Heart left ventricle (tissue), 16 donors: ENCODE data around the gene COPZ1. TPM values are rescaled to one million over a fixed set of nuclear protein-coding genes. Genes with fewer than 3 reads are reported as not detected.

Experiments used
- ATAC-seq, 4 donors: fragments of 200-7000 bp; cut with Tn5 transposase; one replicate each; pipeline ENCODE4 v1.9.1; 2020 to 2022; ENCODE audit warnings: moderate library complexity in 4 of 4, mild to moderate bottlenecking in 3 of 4, moderate number of reproducible peaks in 1 of 4
- DNase-seq, 5 donors: peaks; one replicate each; pipeline ENCODE4 v3.0.0-alpha.2; 2020
- H3K27ac ChIP-seq, 12 donors: fragments of 200-600 bp; sonication (generic) in 4 of 12; one replicate each; pipeline versions ENCODE4 v1.5.0 to v1.8.0; 2016 to 2022; ENCODE audit warnings: mild to moderate bottlenecking in 2 of 12
- H3K27me3 ChIP-seq, 9 donors: fragments of 200-600 bp; sonication (generic) in 2 of 9; one replicate each; pipeline versions ENCODE4 v1.5.1 to v1.8.0; 2016 to 2022; ENCODE audit warnings: mild to moderate bottlenecking in 3 of 9
- H3K36me3 ChIP-seq, 9 donors: fragments of 200-600 bp; sonication (generic) in 2 of 9; one replicate each; pipeline versions ENCODE4 v1.5.0 to v1.8.0; 2018 to 2022; ENCODE audit warnings: mild to moderate bottlenecking in 2 of 9
- H3K4me1 ChIP-seq, 12 donors: fragments of 200-600 bp; sonication (generic) in 4 of 12; one replicate each; pipeline versions ENCODE4 v1.5.0 to v1.8.0; 2016 to 2022; ENCODE audit warnings: mild to moderate bottlenecking in 3 of 12
- H3K4me3 ChIP-seq, 12 donors: fragments of 200-600 bp; sonication (generic) in 4 of 12; one replicate each; pipeline versions ENCODE4 v1.5.0 to v1.8.0; 2017 to 2022; ENCODE audit warnings: mild to moderate bottlenecking in 9 of 12, moderate library complexity in 4 of 12
- H3K9me3 ChIP-seq, 12 donors: fragments of 200-600 bp; sonication (generic) in 4 of 12; one replicate each; pipeline versions ENCODE4 v1.5.0 to v1.8.0; 2016 to 2022; ENCODE audit warnings: mild to moderate bottlenecking in 1 of 12
- POLR2A ChIP-seq, 2 donors: fragments of 450-650 bp; IDR thresholded peaks; one replicate each; pipeline ENCODE4 v1.6.1; 2017; ENCODE audit warnings: antibody characterized with exemption in 2 of 2, mild to moderate bottlenecking in 2 of 2, moderate library complexity in 2 of 2
- WGBS, 4 donors: extraction: QIAGEN DNeasy Blood & Tissue Kit in 2 of 4; methylation state at CpG; one replicate each; pipeline versions ENCODE4 v1.1.5 to v1.1.7; 2013 to 2018; 5-methylcytosine and 5-hydroxymethylcytosine counted together
- intact Hi-C, 10 donors: fragments of 100-400 bp; cut with DNase I; formaldehyde crosslinking; loops; one replicate each; pipeline versions ENCODE4 v1.11.1 to v1.14.2; 2022
- polyA plus RNA-seq, 2 donors: library from polyadenylated mRNA; stranded (reverse); fragments of 200-250 nt; gene quantifications; one replicate each; pipeline ENCODE4 v1.2.3, GENCODE V29; 2013
- total RNA-seq, 9 donors: library from RNA; depleted of rRNA in 2 of 9; stranded (reverse); fragments of >200 nt in 2 of 9; fragmentation: NEBNext Ultra II Directional in 3 of 9; extraction: Animal tissue kit (Norgen Biotek cat#: 25700) in 3 of 9; gene quantifications; one replicate each; pipeline versions ENCODE4 v1.1.0 to v1.2.4, GENCODE V29; 2016 to 2023
- TF ChIP-seq, protein P1 (sequence below), 12 donors: fragments of 200-600 bp; sonication (generic) in 4 of 12; IDR thresholded peaks; one replicate each; pipeline versions ENCODE4 v1.5.0 to v1.8.0; 2018 to 2022; ENCODE audit warnings: antibody characterized with exemption in 12 of 12, mild to moderate bottlenecking in 5 of 12
- donor health status: ischemic (EF 13 %, LVEDD 7.1; RV severe dilation, severe dysfunction).
- donor health status: healthy with polysubstance abuse.
- donor health status: DM: no; HTN: yes; CAD: no.
- donor health status: DM: no; HTN: no; CAD: no.
- donor health status: ischemic (EF 25% LVEDD 6.9; RV normal size, moderate dysfunction).
- donor health status: ischemic (EF 25% LVEDD 5.7; RV mildly dilated, moderate dysfunction).
- donor health status: healthy.
- donor health status: DM: yes; HTN: yes; CAD: no.
- donor health status: ischemic (EF 35%, LVEDD 5.7; RV mildly dilated, moderate dysfunction).
- donor health status: nonischemic (EF 11% LVEDD 7.7; RV severe dilation, severe dysfunction).
- donor health status: DM: yes; HTN: yes; CAD: no.
- donor health status: PGD.
- donor health status: ischemic (EF 29% LVEDD 5.4; RV normal size, mild dysfunction).
- donor health status: nonischemic (EF 23%, LVEDD 6.1; RV moderate dilation, normal function).

The COPZ1 gene
- total and polyA plus RNA-seq, 11 donors, result 77.3 to 146 (median 125) TPM

DNA sequence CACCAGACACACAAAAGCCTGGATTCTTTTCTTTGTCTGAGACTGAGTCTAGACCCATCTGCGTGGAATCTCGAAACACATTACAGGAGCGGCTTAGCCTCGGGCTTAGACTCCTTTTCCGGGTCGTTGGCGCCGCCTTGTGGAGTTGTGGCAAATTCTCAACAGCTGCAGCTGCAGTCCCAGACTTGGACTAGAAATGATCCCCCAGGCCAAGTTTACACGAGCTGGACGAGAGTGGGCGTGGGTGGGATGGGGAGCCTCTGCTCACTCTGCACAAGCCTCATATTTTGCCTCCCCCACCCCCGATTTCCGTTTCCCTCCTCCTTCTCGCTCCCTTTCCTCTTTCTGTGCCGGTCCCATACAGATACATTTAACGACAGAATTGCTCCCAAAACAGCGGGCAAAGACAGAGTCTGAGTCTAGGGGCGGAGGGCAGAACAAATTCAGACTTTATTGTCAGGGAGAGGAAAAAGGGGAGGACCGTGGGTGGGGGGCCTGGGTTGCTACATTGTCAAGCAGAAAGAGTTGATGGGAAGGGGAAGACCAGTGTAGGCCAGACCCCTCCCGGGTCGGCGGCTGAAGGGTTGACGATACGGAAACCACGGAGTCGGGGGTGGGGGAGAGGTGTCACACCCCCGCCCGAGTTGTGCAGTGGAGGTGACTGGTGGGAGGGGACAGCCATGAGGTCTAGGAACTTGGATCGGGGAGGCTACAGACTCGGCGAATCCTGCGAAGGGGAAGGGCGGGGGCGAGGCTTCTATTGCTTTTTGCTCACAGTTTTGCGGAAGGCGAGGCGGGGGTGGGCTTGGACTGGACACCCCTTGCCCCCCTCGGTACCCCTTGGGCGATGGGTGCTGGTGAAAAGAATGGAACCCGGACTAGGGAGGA lies 44.0 kb downstream of the COPZ1 start:
- Histone ChIP-seq H3K27ac (peak overlapping the region in 10 of 12 donors; percentile 64 to 84 (median 76)), H3K4me3 (peak overlapping the region in 11 of 12 donors; percentile 26 to 62 (median 50)), H3K9me3 (no peaks in the 10 kb centered on the region), H3K27me3 (no peaks in the 10 kb centered on the region), H3K4me1 (peaks cover 0 to 67% (median 35%) of the 10 kb centered on the region in 12 donors), H3K36me3 (peaks cover 0 to 4% (median 0%) of the 10 kb centered on the region in 9 donors)
- WGBS, 4 donors, result 27 to 38% (median 31%) methylated on average over 36 to 40 of the region's 40 CpGs
- ATAC-seq (peak; percentile 56 to 76 (median 66)), DNase-seq (peak; percentile 90 to 94 (median 91))
- intact Hi-C loops, result loop anchor here in 4 of 10 donors (5.0 to 10.0 kb wide), 4 partner anchors 42 to 152 kb away; partner anchors contain the start of gene COPZ1 (in 2 of the 4)
- TF ChIP-seq POLR2A (IDR thresholded peaks at IDR 0.05), result no peak
- TF ChIP-seq, protein P1, sequence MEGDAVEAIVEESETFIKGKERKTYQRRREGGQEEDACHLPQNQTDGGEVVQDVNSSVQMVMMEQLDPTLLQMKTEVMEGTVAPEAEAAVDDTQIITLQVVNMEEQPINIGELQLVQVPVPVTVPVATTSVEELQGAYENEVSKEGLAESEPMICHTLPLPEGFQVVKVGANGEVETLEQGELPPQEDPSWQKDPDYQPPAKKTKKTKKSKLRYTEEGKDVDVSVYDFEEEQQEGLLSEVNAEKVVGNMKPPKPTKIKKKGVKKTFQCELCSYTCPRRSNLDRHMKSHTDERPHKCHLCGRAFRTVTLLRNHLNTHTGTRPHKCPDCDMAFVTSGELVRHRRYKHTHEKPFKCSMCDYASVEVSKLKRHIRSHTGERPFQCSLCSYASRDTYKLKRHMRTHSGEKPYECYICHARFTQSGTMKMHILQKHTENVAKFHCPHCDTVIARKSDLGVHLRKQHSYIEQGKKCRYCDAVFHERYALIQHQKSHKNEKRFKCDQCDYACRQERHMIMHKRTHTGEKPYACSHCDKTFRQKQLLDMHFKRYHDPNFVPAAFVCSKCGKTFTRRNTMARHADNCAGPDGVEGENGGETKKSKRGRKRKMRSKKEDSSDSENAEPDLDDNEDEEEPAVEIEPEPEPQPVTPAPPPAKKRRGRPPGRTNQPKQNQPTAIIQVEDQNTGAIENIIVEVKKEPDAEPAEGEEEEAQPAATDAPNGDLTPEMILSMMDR (IDR thresholded peaks at IDR 0.05), result peak; percentile 68 to 87 (median 80)

DNA sequence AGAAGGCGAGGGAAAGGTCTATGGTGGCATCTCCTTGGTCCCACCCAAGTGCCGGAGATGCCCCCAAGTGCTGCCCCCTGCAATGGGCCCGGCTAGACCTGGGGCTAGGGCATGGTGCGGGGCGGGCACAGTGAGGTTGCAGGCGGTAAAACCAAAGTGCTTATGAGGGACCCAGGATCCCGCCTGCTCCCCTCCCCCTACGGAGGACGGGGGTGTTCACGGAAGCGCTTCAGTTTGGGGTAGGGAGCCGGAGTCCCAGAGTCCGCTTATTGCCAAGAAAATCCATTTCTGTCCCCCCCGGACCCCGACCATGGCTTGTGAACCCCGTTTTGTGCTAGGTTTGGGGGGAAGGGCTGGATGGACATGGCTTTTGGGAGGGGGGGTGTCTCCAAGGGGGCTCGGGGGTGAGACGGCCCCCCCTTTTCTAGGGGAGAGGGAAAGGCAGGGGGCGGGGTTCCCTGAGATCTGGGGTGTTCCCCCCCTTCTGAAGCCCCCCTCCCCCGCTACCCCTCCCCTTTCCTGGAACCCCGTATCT lies 44.7 kb downstream of the COPZ1 start:
- Histone ChIP-seq H3K4me1 (peaks cover 0 to 67% (median 35%) of the 10 kb centered on the region in 12 donors), H3K36me3 (peaks cover 0 to 4% (median 0%) of the 10 kb centered on the region in 9 donors), H3K4me3 (peak overlapping the region in 11 of 12 donors; percentile 29 to 62 (median 50)), H3K27ac (peak overlapping the region in 10 of 12 donors; percentile 64 to 84 (median 76)), H3K27me3 (no peaks in the 10 kb centered on the region), H3K9me3 (no peaks in the 10 kb centered on the region)
- WGBS, 4 donors, result 35 to 49% (median 38%) methylated on average over 12 to 20 of the region's 21 CpGs
- TF ChIP-seq, protein P1 (IDR thresholded peaks at IDR 0.05), result no peak
- no peak for TF ChIP-seq POLR2A (IDR thresholded peaks at IDR 0.05)
- DNase-seq, result peak in 1 of 5 donors; percentile 42
- peak in 3 of 4 donors; percentile 1 to 9 (median 4) for ATAC-seq
- intact Hi-C loops, result loop anchor here in 7 of 10 donors (1.0 to 10.0 kb wide), 7 partner anchors 10 to 365 kb away; partner anchors contain the start of genes COPZ1 (in 3 of the 7), HOXC8 (in 1 of the 7) and HOXC9 (in 1 of the 7)

DNA sequence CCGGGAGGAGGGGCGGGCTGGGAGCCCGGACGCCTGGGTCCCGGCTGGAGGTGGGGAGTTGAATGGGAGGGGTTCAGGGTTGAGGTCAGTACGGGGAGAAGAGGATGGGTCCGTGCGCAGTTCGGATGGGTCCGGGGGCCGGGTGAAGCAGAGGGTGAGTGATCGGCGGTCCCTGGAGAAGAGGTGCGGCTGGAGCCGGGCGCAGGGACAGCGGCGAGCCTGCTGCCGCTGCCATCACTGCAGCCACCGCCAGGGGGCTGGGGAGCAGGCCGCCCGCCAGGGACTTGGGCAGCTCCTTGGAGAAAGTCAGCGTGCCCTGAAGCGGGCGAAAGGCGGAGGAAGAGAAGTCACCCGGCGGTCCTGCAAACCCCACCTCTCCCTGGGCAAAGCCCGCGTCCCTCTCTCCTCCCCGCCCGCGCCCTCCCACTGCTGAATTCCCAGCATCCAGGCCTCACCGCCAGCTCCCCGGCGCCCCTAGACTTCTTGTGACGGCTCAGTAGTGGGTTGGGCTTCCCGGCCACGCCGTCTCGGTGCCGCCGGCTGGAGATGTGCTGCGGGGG lies 45.3 kb downstream of the COPZ1 start:
- Histone ChIP-seq H3K4me3 (peak overlapping the region in 11 of 12 donors; percentile 29 to 62 (median 50)), H3K36me3 (peaks cover 0 to 4% (median 0%) of the 10 kb centered on the region in 9 donors), H3K9me3 (no peaks in the 10 kb centered on the region), H3K27ac (peak overlapping the region in 10 of 12 donors; percentile 64 to 84 (median 76)), H3K4me1 (peaks cover 0 to 67% (median 38%) of the 10 kb centered on the region in 12 donors), H3K27me3 (no peaks in the 10 kb centered on the region)
- DNase-seq (peak; percentile 80 to 88 (median 82)), ATAC-seq (peak; percentile 51 to 72 (median 69))
- TF ChIP-seq POLR2A (IDR thresholded peaks at IDR 0.05), result no peak
- TF ChIP-seq, protein P1 (IDR thresholded peaks at IDR 0.05), result peak; percentile 76 to 98 (median 94)
- intact Hi-C loops, result loop anchor here in 3 of 10 donors (1.0 to 10.0 kb wide), 3 partner anchors 9 to 365 kb away; partner anchors contain the start of genes COPZ1 (in 1 of the 3), HOXC8 (in 1 of the 3) and HOXC9 (in 1 of the 3)
- WGBS, 4 donors, result 1 to 15% (median 6%) methylated on average over 23 to 44 of the region's 44 CpGs
